Measurements from ENCODE around the gene VAMP1. TPM values are rescaled to one million over a fixed set of nuclear protein-coding genes. Genes with fewer than 3 reads are reported as not detected.
A peak's percentile ranks its signal among the peaks of the same experiment; 100 is the strongest.

The VAMP1 gene
- total RNA-seq, 2 donors from 2014 or later, result 5.6 to 17.8 TPM

GRCh38 chr12:6437586-6437985 is 32.9 kb downstream of the VAMP1 start:
- Histone ChIP-seq H3K9ac (ENCODE audit: extremely low read depth, low read length, poor library complexity, severe bottlenecking) (no peak overlapping the region), H3K36me3 (ENCODE audit: control insufficient read depth, insufficient read depth, low read length) (no peaks in the 10 kb centered on the region), H3K4me3 (ENCODE audit: low read length) (no peak overlapping the region), H3K4me1 (ENCODE audit: control insufficient read depth, insufficient read depth, low read length) (no peaks in the 10 kb centered on the region), H3K9me3 (ENCODE audit: control insufficient read depth, low read length) (no peaks in the 10 kb centered on the region), H3K27ac (ENCODE audit: low read depth, low read length) (no peak overlapping the region), H3K27me3 (ENCODE audit: control insufficient read depth, insufficient read depth, low read length, poor library complexity, severe bottlenecking) (no peaks in the 10 kb centered on the region)
- 95 to 100% methylated on average over 2 to 3 of the region's 3 CpGs for WGBS, 2 experiments (ENCODE audit: insufficient coverage in 1 of 2, insufficient read length in 1 of 2)
- Mint-ChIP-seq H3K9me3 (no peaks in the 10 kb centered on the region), H3K36me3 (ENCODE audit: low read depth) (no peaks in the 10 kb centered on the region), H3K27ac (no peak overlapping the region), H3K27me3 (ENCODE audit: insufficient read depth) (no peaks in the 10 kb centered on the region), H3K4me3 (no peak overlapping the region), H3K4me1 (peaks cover 21% of the 10 kb centered on the region)
- no peak for TF ChIP-seq CTCF (conservative IDR thresholded peaks at IDR 0.05)
- DNase-seq, result peak; percentile 19

DNA sequence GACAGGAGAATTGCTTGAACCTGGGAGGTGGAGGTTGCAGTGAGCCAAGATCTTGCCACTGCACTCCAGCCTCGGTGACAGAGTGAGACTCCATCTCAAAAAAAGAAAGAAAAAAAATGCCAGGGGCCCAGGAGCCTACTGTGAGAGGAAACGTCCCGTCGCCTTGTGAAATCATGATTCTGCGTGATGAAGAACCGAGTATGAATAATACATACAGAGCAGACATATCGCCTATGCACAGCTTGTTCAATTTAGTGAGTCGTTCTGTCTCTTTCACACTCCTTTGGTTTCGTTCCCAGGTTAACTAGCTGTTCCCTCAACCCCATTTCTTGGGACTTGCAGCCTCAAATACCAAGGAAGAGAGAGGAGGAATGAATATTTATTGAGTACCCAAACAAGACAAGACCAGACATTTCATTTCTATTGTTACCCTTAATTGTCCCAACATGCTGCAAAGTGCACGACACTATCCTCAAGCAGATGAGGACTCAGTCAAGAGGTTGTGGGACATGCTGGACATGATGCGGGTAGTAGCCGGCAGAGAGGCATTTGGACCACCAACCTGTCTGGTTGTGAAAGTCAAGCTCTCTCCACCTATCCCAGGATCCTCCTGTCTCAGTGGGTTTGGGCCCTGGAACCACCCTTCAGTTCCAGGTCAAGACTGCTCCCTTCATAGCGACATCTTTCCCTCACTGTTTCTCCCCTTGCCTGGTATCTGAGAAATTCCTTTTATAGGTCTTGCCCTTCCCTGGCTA is 34.3 kb downstream of the VAMP1 start:
- Histone ChIP-seq H3K9me3 (ENCODE audit: control insufficient read depth, low read length) (no peaks in the 10 kb centered on the region), H3K36me3 (ENCODE audit: control insufficient read depth, insufficient read depth, low read length) (no peaks in the 10 kb centered on the region), H3K27me3 (ENCODE audit: control insufficient read depth, insufficient read depth, low read length, poor library complexity, severe bottlenecking) (no peaks in the 10 kb centered on the region), H3K27ac (ENCODE audit: low read depth, low read length) (no peak overlapping the region), H3K9ac (ENCODE audit: extremely low read depth, low read length, poor library complexity, severe bottlenecking) (no peak overlapping the region), H3K4me1 (ENCODE audit: control insufficient read depth, insufficient read depth, low read length) (no peaks in the 10 kb centered on the region), H3K4me3 (ENCODE audit: low read length) (no peak overlapping the region)
- no peaks in the 10 kb centered on the region for H3K9me3 Mint-ChIP-seq
- DNase-seq, result peak; percentile 41
- peaks cover 21% of the 10 kb centered on the region for H3K4me1 Mint-ChIP-seq
- WGBS, 2 experiments (ENCODE audit: insufficient coverage in 1 of 2, insufficient read length in 1 of 2), result 88 to 92% methylated on average over 10 to 13 of the region's 13 CpGs
- H3K36me3 Mint-ChIP-seq (ENCODE audit: low read depth), result no peaks in the 10 kb centered on the region
- no peak overlapping the region for H3K4me3 Mint-ChIP-seq
- TF ChIP-seq CTCF (conservative IDR thresholded peaks at IDR 0.05), result no peak
- no peaks in the 10 kb centered on the region for H3K27me3 Mint-ChIP-seq (ENCODE audit: insufficient read depth)
- H3K27ac Mint-ChIP-seq, result no peak overlapping the region

DNA sequence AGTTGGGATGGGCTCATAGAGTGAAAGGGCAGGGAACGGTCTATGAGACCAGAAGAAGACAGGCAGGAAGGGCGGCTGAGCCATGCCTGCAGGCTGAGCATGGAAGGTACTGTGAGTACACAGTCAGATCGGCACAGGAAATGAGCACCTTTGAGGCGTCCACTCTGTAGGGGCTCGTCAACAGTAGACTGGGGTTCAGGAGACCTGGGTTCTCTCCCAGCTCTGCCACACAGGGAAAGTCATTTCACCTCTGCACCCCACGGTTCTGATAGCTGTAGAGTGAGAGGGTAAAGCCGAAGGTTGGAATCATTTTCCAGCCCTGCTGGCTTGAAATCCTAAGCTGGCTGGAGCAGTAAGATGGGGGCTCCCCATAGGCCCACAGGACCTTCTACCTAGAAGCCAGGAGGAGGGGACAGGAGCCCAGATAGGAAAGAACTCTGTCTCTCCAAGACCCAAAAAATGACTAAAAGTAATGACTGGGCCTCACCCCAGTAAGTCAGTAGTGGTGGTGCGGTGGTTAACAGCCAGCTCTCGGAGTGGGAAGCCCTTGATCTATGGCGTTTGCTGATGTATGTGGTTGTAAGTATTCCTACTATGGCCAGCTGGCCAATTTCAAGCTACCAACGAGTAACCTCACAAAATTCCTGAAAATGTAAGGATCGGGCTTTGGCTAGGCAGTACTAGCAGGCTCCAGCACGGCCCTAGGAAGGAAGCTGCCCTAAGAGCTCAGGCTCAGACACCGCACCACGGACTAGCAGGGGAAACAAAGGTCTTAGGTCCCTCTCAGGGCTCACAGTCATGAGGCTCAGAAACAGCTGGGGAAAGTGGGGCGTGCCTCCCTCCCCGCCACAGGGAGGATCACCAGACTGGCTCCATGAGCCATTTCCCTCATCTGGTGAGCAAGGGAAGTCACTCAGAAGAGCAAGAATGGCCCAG is 36.0 kb downstream of the VAMP1 start:
- Mint-ChIP-seq H3K27ac (peak overlapping the region; percentile 24), H3K27me3 (ENCODE audit: insufficient read depth) (no peaks in the 10 kb centered on the region), H3K36me3 (ENCODE audit: low read depth) (no peaks in the 10 kb centered on the region), H3K4me1 (peaks cover 21% of the 10 kb centered on the region), H3K9me3 (no peaks in the 10 kb centered on the region), H3K4me3 (no peak overlapping the region)
- no peak overlapping the region for H3K27ac ChIP-seq (ENCODE audit: low read depth, low read length)
- DNase-seq, result peak; percentile 69
- 90 to 93% methylated on average over 11 to 17 of the region's 17 CpGs for WGBS, 2 experiments (ENCODE audit: insufficient coverage in 1 of 2, insufficient read length in 1 of 2)
- TF ChIP-seq CTCF (conservative IDR thresholded peaks at IDR 0.05), result no peak
- H3K36me3 ChIP-seq (ENCODE audit: control insufficient read depth, insufficient read depth, low read length), result no peaks in the 10 kb centered on the region
- no peak overlapping the region for H3K4me3 ChIP-seq (ENCODE audit: low read length)
- no peak overlapping the region for H3K9ac ChIP-seq (ENCODE audit: extremely low read depth, low read length, poor library complexity, severe bottlenecking)
- H3K4me1 ChIP-seq (ENCODE audit: control insufficient read depth, insufficient read depth, low read length), result no peaks in the 10 kb centered on the region
- no peaks in the 10 kb centered on the region for H3K27me3 ChIP-seq (ENCODE audit: control insufficient read depth, insufficient read depth, low read length, poor library complexity, severe bottlenecking)
- no peaks in the 10 kb centered on the region for H3K9me3 ChIP-seq (ENCODE audit: control insufficient read depth, low read length)

Data from endodermal cell (in vitro differentiated cells).